Activated CD4-positive, alpha-beta T cell treated with anti-CD3 and anti-CD28 coated beads for 24 hours (primary cell): ENCODE measurements around the gene SMIM38.

Source experiments
- DNase-seq, 2 donors: peaks; one replicate each; pipeline ENCODE4 v3.0.0-alpha.2; 2020; ENCODE audit warnings: low read depth in 2 of 2

Gene SMIM38

DNA sequence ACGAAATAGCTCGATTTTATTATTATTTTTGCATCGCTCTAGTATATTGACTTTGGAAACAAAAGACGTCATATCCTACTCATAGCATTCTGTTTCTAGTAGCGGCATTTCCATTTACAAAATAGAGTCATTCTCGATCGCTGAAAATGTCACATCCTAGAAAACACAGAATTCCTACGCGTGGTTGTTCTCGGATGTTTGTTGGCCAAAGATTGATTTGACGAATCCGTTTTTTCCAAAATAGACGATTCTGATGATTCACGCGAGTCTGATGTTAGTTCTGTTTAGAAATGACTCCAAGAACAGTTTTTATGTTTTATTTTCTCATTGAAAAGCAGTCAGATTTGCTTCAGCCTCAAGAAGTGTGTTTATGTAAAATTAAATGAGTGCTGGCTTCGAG lies 47.6 kb downstream of the SMIM38 start:
- DNase-seq, result no peak

DNA sequence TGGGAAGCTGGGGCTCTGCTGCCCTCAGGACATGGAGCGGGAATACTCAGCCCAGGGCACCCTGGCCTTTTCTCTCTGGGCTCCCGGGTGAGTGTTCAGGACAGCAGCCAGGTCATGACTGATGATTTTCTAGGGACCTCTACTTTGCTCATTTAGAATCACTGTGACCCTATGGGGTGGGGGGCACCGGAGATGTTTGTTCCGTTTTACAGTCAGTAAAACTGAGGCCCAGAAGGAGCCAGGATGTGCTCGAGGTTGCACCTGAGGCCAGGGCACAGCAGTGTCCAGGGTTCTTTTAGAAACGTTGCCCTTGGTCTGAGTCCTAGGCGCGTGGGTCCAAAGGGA lies 48.1 kb downstream of the SMIM38 start:
- DNase-seq, result no peak

DNA sequence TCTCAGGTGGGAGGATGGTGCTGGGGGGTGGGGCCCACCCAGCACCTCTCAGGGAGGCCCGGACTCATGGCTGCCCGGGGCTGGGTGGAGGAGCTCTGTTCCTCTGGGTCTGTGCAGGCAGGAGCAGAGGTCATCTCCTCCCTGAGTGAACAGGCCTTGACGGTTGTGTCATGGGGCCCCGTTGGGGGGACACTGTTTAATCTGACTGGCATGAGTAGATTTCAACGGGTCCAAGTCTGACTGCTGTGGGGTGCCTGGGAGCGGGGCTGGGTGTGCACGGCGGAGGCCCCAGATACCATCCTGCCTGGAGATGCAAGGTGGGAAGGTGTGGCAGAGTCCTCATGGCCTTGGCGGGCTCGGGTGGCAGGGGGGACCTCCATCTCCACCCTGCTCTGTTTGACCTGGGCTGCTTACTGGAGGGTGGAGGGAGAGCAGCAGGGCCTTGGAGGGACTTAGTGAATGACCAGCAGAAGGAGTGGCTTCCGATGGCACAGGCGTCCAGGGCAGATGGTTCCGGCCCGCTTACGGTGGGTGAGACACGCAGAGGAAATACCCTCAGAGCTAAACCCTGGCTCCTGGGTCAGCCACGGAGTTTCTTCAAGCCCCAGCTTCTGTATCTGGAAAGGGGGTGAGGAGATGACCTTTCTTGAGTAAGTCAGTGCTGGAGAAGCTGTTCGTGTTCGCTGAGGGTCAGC lies 48.7 kb downstream of the SMIM38 start:
- DNase-seq, result no peak

DNA sequence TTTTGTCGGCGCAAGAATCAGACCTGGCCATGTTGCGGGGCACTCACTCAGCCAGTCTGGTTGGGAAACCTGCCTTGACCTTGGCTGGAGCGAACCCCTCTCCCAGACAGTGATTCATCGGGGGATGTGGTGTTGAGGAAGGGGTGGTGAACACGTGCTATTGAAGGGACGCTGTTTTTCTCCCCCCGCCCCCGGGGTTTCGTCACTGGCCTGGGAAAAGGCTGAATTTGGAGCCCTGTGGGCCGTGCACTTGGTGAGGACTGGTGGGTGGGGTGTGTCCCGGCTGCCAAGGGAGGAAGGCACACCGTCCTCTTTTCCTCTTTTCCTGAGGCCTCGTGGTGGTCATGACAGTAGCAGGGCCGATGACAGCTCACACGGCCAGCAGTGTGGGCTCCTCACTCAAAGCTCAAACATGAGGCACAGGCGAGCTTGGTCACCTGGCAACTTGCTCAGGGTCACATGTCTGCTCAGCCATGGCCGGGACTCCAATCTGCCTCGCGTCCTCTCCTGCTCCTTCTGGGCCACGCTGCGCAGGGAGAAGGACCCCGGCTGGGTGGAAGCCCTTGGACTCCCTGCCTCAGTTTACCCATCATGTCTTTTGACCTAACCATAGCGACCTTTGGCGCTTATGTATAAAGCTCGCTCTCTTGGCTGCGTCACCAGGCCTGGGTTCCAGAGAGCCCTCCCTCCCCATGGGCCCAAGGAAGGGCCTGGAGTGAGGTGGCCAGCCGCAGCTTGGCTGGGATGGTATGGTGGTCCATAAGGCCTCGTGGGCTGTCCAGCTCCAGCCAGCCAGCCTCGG lies 49.4 kb downstream of the SMIM38 start:
- DNase-seq, result no peak
